Osteoblast (primary cell): Measurements from ENCODE around the gene NUCKS1. TPM values are rescaled to one million over a fixed set of nuclear protein-coding genes. Genes with fewer than 3 reads are reported as not detected.

Experiments
- DNase-seq: peaks from one replicate; pipeline ENCODE4 v3.0.0; 2011; ENCODE audit warnings: low spot score, mixed read lengths; ENCODE audit not compliant: insufficient read length; ENCODE audit errors: missing footprints
- H2AFZ ChIP-seq: 2 replicates; pipeline ENCODE4 v1.6.0; 2011; ENCODE audit warnings: mild to moderate bottlenecking, low read length
- H3K27ac ChIP-seq: 2 replicates; pipeline ENCODE4 v1.5.1; 2011; ENCODE audit warnings: mild to moderate bottlenecking, low read depth, low read length, moderate library complexity
- H3K27me3 ChIP-seq: 2 replicates; pipeline ENCODE4 v1.6.0; 2012; ENCODE audit warnings: mild to moderate bottlenecking, control low read depth, inconsistent platforms, low read length, moderate library complexity; ENCODE audit not compliant: insufficient read depth
- H3K36me3 ChIP-seq: 2 replicates; pipeline ENCODE4 v1.5.1; 2011; ENCODE audit warnings: mild to moderate bottlenecking, low read length, control low read depth, moderate library complexity; ENCODE audit not compliant: insufficient read depth
- H3K4me1 ChIP-seq: 2 replicates; pipeline ENCODE4 v1.5.1; 2011; ENCODE audit warnings: mild to moderate bottlenecking, low read length, control low read depth, moderate library complexity; ENCODE audit not compliant: insufficient read depth
- H3K4me2 ChIP-seq: 2 replicates; pipeline ENCODE4 v1.6.0; 2011; ENCODE audit warnings: mild to moderate bottlenecking, low read length; ENCODE audit not compliant: insufficient read depth
- H3K4me3 ChIP-seq: fragments of 200-600 bp; sonication (generic); 3 replicates; pipeline ENCODE4 v1.5.1; 2012; ENCODE audit warnings: mild to moderate bottlenecking, low read length, inconsistent platforms; ENCODE audit not compliant: insufficient read depth
- H3K79me2 ChIP-seq: 2 replicates; pipeline ENCODE4 v1.6.0; 2012; ENCODE audit warnings: mild to moderate bottlenecking, low read length, control low read depth, inconsistent platforms; ENCODE audit not compliant: insufficient read depth
- H3K9me3 ChIP-seq: 2 replicates; pipeline ENCODE4 v1.5.1; 2011; ENCODE audit warnings: low read depth, low read length, control low read depth
- H4K20me1 ChIP-seq: 2 replicates; pipeline ENCODE4 v1.6.0; 2012; ENCODE audit warnings: mild to moderate bottlenecking, low read length, control low read depth; ENCODE audit not compliant: insufficient read depth
- CTCF ChIP-seq: IDR thresholded peaks from 2 replicates; pipeline ENCODE4 v1.5.1; 2011; ENCODE audit warnings: mild to moderate bottlenecking, low read depth, low read length, moderate library complexity; ENCODE audit errors: extremely low read depth
- total RNA-seq: library from RNA; depleted of rRNA; stranded (reverse); fragments of >200 nt; gene quantifications from 2 replicates; pipeline ENCODE4 v1.2.3, GENCODE V29; 2012

Gene NUCKS1
- 132 and 140 TPM in 2 replicates for total RNA-seq

- no peaks in the 10 kb centered on the region for H3K36me3 ChIP-seq
- peak within 1 kb of the TSS; percentile 98 for H3K4me2 ChIP-seq
- TF ChIP-seq CTCF: no peak
- H3K9me3 ChIP-seq: no peaks in the 10 kb centered on the region
- DNase-seq: peak; percentile 97
- peak within 1 kb of the TSS; percentile 97 for H2AFZ ChIP-seq
- peaks cover 26% of the 10 kb centered on the region for H3K4me1 ChIP-seq
- peaks cover 2% of the 10 kb centered on the region for H3K27me3 ChIP-seq
- H3K4me3 ChIP-seq: peak within 1 kb of the TSS; percentile 87
- peaks cover 43% of the 10 kb centered on the region for H3K79me2 ChIP-seq
- peak within 1 kb of the TSS; percentile 96 for H3K27ac ChIP-seq
- H4K20me1 ChIP-seq: peaks cover 34% of the 10 kb centered on the region
Observed at GRCh38 chr1:205750138-205751035, at the start of gene NUCKS1. Gene NUCKS1, minus strand, starts transcription at chr1:205750182. Its CDS starts 209 bp downstream, at chr1:205749973.

GRCh38 chr1:205798577-205798976 is 48.6 kb upstream of the NUCKS1 start:
- H3K4me3 ChIP-seq: no peak overlapping the region
- peaks cover 4% of the 10 kb centered on the region for H4K20me1 ChIP-seq
- no peak overlapping the region for H3K4me2 ChIP-seq
- no peaks in the 10 kb centered on the region for H3K9me3 ChIP-seq
- peaks cover 6% of the 10 kb centered on the region for H3K79me2 ChIP-seq
- peaks cover 51% of the 10 kb centered on the region for H3K36me3 ChIP-seq
- H2AFZ ChIP-seq: no peak overlapping the region
- no peak for TF ChIP-seq CTCF
- no peaks in the 10 kb centered on the region for H3K4me1 ChIP-seq
- H3K27me3 ChIP-seq: no peaks in the 10 kb centered on the region
- no peak for DNase-seq
- no peak overlapping the region for H3K27ac ChIP-seq

GRCh38 chr1:205797168-205797567 is 47.2 kb upstream of the NUCKS1 start:
- no peak for TF ChIP-seq CTCF
- no peak overlapping the region for H3K4me2 ChIP-seq
- H3K4me3 ChIP-seq: no peak overlapping the region
- H4K20me1 ChIP-seq: peaks cover 4% of the 10 kb centered on the region
- H3K4me1 ChIP-seq: no peaks in the 10 kb centered on the region
- no peak for DNase-seq
- peaks cover 2% of the 10 kb centered on the region for H3K79me2 ChIP-seq
- no peaks in the 10 kb centered on the region for H3K9me3 ChIP-seq
- H2AFZ ChIP-seq: no peak overlapping the region
- H3K27me3 ChIP-seq: no peaks in the 10 kb centered on the region
- no peak overlapping the region for H3K27ac ChIP-seq
- H3K36me3 ChIP-seq: peaks cover 54% of the 10 kb centered on the region

GRCh38 chr1:205794011-205794730 is 44.2 kb upstream of the NUCKS1 start:
- no peak overlapping the region for H3K4me2 ChIP-seq
- no peak for TF ChIP-seq CTCF
- no peak overlapping the region for H2AFZ ChIP-seq
- no peaks in the 10 kb centered on the region for H3K4me1 ChIP-seq
- H3K79me2 ChIP-seq: no peaks in the 10 kb centered on the region
- no peak for DNase-seq
- no peaks in the 10 kb centered on the region for H4K20me1 ChIP-seq
- H3K36me3 ChIP-seq: peaks cover 72% of the 10 kb centered on the region
- H3K4me3 ChIP-seq: no peak overlapping the region
- no peak overlapping the region for H3K27ac ChIP-seq
- H3K9me3 ChIP-seq: no peaks in the 10 kb centered on the region
- no peaks in the 10 kb centered on the region for H3K27me3 ChIP-seq
